Stomach (tissue), 4 donors: ENCODE measurements around the gene NKX2-2.
"Not testable (repeated sequence)": the region's sequence is repeated elsewhere in the genome, so short reads cannot be mapped to it uniquely, and the experiment has no call there.

Experiments
- CTCF ChIP-seq, 7 experiments: fragments of 450-650 bp in 4 of 7; fragments of 200-600 bp in 3 of 7; sonication (generic) in 3 of 7; IDR thresholded peaks; one replicate each; pipeline ENCODE4 v1.5.1; 2016 to 2019; ENCODE audit warnings: antibody characterized with exemption in 7 of 7, control low read depth in 2 of 7, mild to moderate bottlenecking in 1 of 7
- POLR2AphosphoS5 ChIP-seq, 3 donors: sonication (generic); formaldehyde crosslinking; IDR thresholded peaks; one replicate each; pipeline ENCODE4 v1.6.1; 2016; ENCODE audit warnings: antibody characterized with exemption in 3 of 3

- not testable (repeated sequence) for TF ChIP-seq CTCF, POLR2AphosphoS5 (IDR thresholded peaks at IDR 0.05)
These were observed 33.7 kb downstream of the NKX2-2 start for GRCh38 chr20:21480144-21480543.
